Breast epithelium (tissue), 3 donors: ENCODE results near the gene NKIRAS2.

Experiments
- CTCF ChIP-seq, 3 donors: fragments of 450-650 bp; IDR thresholded peaks; one replicate each; pipeline ENCODE4 v1.5.1; 2016 to 2017; ENCODE audit warnings: antibody characterized with exemption in 3 of 3, mild to moderate bottlenecking in 3 of 3, moderate library complexity in 3 of 3
- POLR2AphosphoS5 ChIP-seq, 3 donors: sonication (generic); formaldehyde crosslinking; IDR thresholded peaks; one replicate each; pipeline ENCODE4 v1.6.1; 2017; ENCODE audit warnings: antibody characterized with exemption in 3 of 3

GRCh38 chr17:42051013-42051400 is 31.1 kb downstream of the NKIRAS2 start:
- TF ChIP-seq POLR2AphosphoS5 (IDR thresholded peaks at IDR 0.05) (no peak), CTCF (IDR thresholded peaks at IDR 0.05) (no peak)
